Lower leg skin (tissue), 4 donors: Measurements from ENCODE around the gene EXOC6. TPM values are rescaled to one million over a fixed set of nuclear protein-coding genes. Genes with fewer than 3 reads are reported as not detected.

Experiments
- DNase-seq, 2 donors: peaks; one replicate each; pipeline ENCODE4 v3.0.0-alpha.2; 2019; ENCODE audit warnings: low spot score in 2 of 2
- H3K4me3 ChIP-seq: fragments of 200-600 bp; sonication (generic); 2 replicates; pipeline ENCODE4 v1.5.1; 2017; ENCODE audit warnings: mild to moderate bottlenecking, low read depth; ENCODE audit not compliant: poor library complexity, severe bottlenecking
- POLR2A ChIP-seq, 2 donors: fragments of 450-650 bp; IDR thresholded peaks; one replicate each; pipeline ENCODE4 v1.6.1; 2016 to 2017; ENCODE audit warnings: antibody characterized with exemption in 2 of 2, mild to moderate bottlenecking in 1 of 2, moderate library complexity in 1 of 2
- WGBS, 2 donors: methylation state at CpG; one replicate each; pipeline ENCODE4 v1.1.5; 2018; 5-methylcytosine and 5-hydroxymethylcytosine counted together
- intact Hi-C: fragments of 100-400 bp; cut with DNase I; formaldehyde crosslinking; loops from one replicate; pipeline ENCODE4 v1.15.0; 2023; ENCODE audit warnings: low total_unique reads
- total RNA-seq, 4 donors: library from RNA; depleted of rRNA; stranded (reverse); fragments of >200 nt; gene quantifications; one replicate each; pipeline ENCODE4 v1.1.0, GENCODE V29; 2016
- TF ChIP-seq, protein P1 (sequence below), 3 donors: fragments of 450-650 bp; IDR thresholded peaks; one replicate each; pipeline ENCODE4 v1.5.1; 2016; ENCODE audit warnings: antibody characterized with exemption in 3 of 3, mild to moderate bottlenecking in 3 of 3, moderate library complexity in 2 of 3

The EXOC6 gene
- total RNA-seq, 4 donors from 2014 or later = 5.2 to 8.4 (median 6.0) TPM

DNA sequence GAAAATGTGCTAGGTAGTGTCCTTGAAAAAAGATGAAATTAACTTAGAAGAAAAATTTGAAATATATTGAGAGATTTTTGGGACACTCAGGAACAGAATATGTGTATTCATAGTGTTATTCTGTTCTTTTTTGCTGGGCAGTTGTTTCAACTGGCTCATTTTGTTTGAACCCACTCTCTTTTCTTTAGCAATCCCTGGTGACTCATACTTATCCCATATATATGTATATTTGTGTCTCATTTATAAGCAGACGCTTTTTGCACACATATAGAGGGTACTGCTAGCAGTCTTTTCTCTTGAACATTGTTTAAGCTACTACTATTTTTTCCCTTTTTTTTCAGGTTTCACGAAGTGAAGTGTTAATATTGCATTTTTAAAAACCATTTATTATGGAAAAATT, 1.9 kb downstream of the EXOC6 start:
- 90 to 93% methylated on average over 2 of the region's 2 CpGs for WGBS, 2 donors
- TF ChIP-seq, protein P1, sequence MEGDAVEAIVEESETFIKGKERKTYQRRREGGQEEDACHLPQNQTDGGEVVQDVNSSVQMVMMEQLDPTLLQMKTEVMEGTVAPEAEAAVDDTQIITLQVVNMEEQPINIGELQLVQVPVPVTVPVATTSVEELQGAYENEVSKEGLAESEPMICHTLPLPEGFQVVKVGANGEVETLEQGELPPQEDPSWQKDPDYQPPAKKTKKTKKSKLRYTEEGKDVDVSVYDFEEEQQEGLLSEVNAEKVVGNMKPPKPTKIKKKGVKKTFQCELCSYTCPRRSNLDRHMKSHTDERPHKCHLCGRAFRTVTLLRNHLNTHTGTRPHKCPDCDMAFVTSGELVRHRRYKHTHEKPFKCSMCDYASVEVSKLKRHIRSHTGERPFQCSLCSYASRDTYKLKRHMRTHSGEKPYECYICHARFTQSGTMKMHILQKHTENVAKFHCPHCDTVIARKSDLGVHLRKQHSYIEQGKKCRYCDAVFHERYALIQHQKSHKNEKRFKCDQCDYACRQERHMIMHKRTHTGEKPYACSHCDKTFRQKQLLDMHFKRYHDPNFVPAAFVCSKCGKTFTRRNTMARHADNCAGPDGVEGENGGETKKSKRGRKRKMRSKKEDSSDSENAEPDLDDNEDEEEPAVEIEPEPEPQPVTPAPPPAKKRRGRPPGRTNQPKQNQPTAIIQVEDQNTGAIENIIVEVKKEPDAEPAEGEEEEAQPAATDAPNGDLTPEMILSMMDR (IDR thresholded peaks at IDR 0.05) = no peak
- TF ChIP-seq POLR2A (IDR thresholded peaks at IDR 0.05) = no peak

DNA sequence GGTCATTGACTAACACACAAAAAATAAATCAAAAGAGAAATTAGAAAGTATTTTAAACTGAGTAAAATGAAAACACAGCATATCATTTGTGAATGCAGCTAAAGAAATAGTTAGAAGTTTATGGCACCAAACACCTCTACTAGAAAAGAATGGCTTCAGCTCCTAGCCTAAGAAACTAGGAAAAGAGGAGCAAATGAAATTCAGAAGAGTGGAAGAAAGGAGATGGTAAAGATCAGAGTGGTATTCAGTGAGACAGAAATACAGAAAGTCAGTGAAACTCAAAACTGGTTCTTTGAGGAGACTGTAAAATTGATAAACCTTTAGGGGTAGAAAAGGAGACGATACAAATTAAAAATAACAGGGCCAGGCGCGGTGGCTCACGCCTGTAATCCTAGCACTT, 2.7 kb downstream of the EXOC6 start:
- TF ChIP-seq, protein P1 (IDR thresholded peaks at IDR 0.05) = no peak
- no peak for TF ChIP-seq POLR2A (IDR thresholded peaks at IDR 0.05)
- intact Hi-C loops = no loop called here
- WGBS, 2 donors = 96 to 98% methylated on average over 4 of the region's 4 CpGs

More for the DNA sequence above, 1.9 kb downstream of the EXOC6 start:
- intact Hi-C loops = no loop called here
- no peak for DNase-seq
- H3K4me3 ChIP-seq = no peak overlapping the region

DNA sequence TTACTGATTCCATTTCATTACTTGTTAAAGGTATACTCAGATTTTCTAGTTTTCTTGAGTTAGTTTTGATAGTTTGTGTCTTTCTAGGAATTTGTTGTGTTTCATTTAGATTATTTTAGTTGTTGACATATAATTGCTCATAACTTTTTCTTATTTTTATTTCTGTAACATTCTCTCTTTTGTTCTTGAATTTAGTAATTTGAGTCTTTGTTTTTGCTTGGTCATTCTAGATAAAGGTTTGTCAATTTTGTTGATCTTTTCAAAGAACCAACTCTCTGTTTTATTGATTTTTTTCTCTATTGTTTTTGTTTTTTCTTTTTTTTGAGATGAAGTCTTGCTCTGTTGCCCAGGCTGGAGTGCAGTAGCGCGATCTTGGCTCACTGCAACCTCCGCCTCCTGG, 7.2 kb downstream of the EXOC6 start:
- H3K4me3 ChIP-seq = no peak overlapping the region
- TF ChIP-seq POLR2A (IDR thresholded peaks at IDR 0.05) = no peak
- TF ChIP-seq, protein P1 (IDR thresholded peaks at IDR 0.05) = no peak
- intact Hi-C loops = no loop called here
- 96 to 100% methylated on average over 3 of the region's 3 CpGs for WGBS, 2 donors
- no peak for DNase-seq

More for the DNA sequence above, 2.7 kb downstream of the EXOC6 start:
- DNase-seq = no peak
- H3K4me3 ChIP-seq = no peak overlapping the region

DNA sequence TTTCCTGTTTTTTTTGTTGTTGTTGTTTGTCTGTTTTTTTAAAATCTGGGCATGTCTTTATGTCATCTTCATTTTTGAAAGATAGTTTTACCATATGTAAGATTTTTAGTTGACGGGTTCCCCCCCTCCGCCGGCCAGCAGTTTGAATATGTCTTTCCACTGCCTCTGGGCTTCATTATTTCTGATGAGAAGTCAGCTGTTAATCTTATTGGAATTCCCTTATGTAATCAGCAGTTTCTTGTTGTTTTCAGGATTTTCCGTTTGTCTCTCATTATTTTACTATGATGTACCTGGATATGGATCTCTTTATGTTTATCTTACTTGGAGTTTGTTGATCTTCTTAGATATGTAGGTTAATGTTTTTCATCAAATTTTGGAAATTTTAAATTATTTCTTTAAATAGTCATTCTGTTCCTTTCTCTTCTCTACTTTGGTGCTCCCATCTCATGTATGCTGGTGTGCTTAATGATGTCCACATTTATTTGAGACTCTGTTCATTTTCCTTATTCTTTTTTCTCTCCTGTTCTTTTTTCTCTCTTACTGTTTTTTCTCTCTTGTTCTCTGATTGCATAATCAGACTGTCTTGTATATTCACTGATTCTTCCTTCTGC, 9.7 kb downstream of the EXOC6 start:
- H3K4me3 ChIP-seq = no peak overlapping the region
- no peak for TF ChIP-seq POLR2A (IDR thresholded peaks at IDR 0.05)
- TF ChIP-seq, protein P1 (IDR thresholded peaks at IDR 0.05) = no peak
- WGBS, 2 donors = 92 to 97% methylated on average over 4 of the region's 4 CpGs
- no peak for DNase-seq
- intact Hi-C loops = no loop called here

DNA sequence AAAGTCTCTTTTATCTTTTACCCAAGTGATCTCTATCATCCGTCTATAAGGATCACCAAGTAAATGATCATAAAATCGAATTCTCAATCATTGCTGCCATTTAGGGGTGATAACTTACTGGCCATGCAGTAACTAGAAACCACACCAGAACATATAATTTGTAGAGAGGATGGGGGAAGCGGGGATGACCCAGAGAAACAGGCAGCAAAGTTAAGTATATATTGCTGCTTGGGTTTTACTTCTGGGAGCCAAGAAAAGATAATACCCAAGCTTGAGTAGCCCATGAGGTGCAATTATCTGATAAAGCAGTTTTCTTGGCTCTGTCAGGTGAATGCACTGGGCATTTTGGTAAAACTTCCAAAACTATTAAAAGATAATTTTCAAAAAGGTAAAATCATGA, 18.9 kb downstream of the EXOC6 start:
- TF ChIP-seq POLR2A (IDR thresholded peaks at IDR 0.05) = no peak
- TF ChIP-seq, protein P1 (IDR thresholded peaks at IDR 0.05) = no peak
- intact Hi-C loops = no loop called here

DNA sequence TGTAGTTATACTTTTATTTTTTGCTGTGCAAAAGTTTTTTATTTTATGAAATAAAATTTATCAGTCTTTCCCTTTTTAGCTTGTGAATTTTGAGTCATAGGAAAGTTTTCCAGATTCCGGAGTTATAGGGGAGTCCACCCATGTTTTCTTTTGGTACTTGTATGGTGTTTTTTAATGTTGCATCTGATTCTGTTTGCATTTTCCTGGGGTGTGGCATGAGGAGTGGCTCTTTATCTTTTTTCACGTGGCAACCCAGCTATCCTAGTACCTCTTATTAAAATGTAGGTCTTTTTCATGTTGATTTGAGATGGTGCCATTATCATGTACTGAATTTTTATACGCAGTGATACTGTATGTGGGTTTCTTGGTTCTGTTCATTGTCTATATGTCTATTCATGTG, 19.7 kb downstream of the EXOC6 start:
- intact Hi-C loops = no loop called here
- WGBS, 2 donors = 51 to 52% methylated on average over 3 of the region's 3 CpGs
- TF ChIP-seq, protein P1 (IDR thresholded peaks at IDR 0.05) = no peak
- TF ChIP-seq POLR2A (IDR thresholded peaks at IDR 0.05) = no peak
- H3K4me3 ChIP-seq = no peak overlapping the region
- DNase-seq = no peak

More for the DNA sequence above, 18.9 kb downstream of the EXOC6 start:
- WGBS, 2 donors = 90 to 92% methylated on average over 3 of the region's 3 CpGs
- H3K4me3 ChIP-seq = no peak overlapping the region
- DNase-seq = no peak
